SU-DHL-6 (cell line): Measurements from ENCODE around the gene TCP10L.

Experiments used
- CTCF ChIP-seq: fragments of 200-600 bp; sonication (generic); IDR thresholded peaks from one replicate; pipeline ENCODE4 v1.5.1; 2017; ENCODE audit warnings: antibody characterized with exemption, mild to moderate bottlenecking, low read length, moderate library complexity; ENCODE audit not compliant: insufficient read depth, poor library complexity, severe bottlenecking
- EZH2phosphoT487 ChIP-seq: fragments of 200-600 bp; sonication (generic), shearing (Covaris generic); conservative IDR thresholded peaks from 2 replicates; pipeline ENCODE4 v1.6.1; 2018; ENCODE audit warnings: mild to moderate bottlenecking, antibody characterized with exemption, low read length, moderate library complexity, mixed read lengths

- no peak for TF ChIP-seq CTCF
- no peak for TF ChIP-seq EZH2phosphoT487
Measured at GRCh38 chr21:32562426-32562825, 22.9 kb downstream of the TCP10L start.
